Lung (tissue), 12 donors: ENCODE data around the gene SGPP1. TPM values are rescaled to one million over a fixed set of nuclear protein-coding genes. Genes with fewer than 3 reads are reported as not detected.
A peak's percentile ranks its signal among the peaks of the same experiment; 100 is the strongest.

Experiments
- ATAC-seq: fragments of 200-7000 bp; cut with Tn5 transposase; one replicate; pipeline ENCODE4 v1.9.1; 2020; ENCODE audit warnings: moderate number of reproducible peaks; ENCODE audit not compliant: insufficient read depth, low FRiP score
- DNase-seq, 3 donors: peaks; one replicate each; pipeline ENCODE4 v3.0.0-alpha.2; 2013 to 2017
- H3K27ac ChIP-seq, 2 donors: one replicate each; pipeline ENCODE4 v1.5.1; 2013; ENCODE audit warnings: mild to moderate bottlenecking in 2 of 2, moderate library complexity in 2 of 2, control low read depth in 1 of 2, inconsistent platforms in 1 of 2, low read depth in 1 of 2, low read length in 1 of 2
- H3K27me3 ChIP-seq, 3 donors: one replicate each; pipeline ENCODE4 v1.5.1; 2013; ENCODE audit warnings: low read length in 2 of 3; ENCODE audit not compliant: control insufficient read depth in 3 of 3, insufficient read depth in 3 of 3
- H3K36me3 ChIP-seq, 4 donors: one replicate each; pipeline ENCODE4 v1.5.1; 2013; ENCODE audit warnings: low read length in 4 of 4, mild to moderate bottlenecking in 1 of 4, moderate library complexity in 1 of 4; ENCODE audit not compliant: control insufficient read depth in 4 of 4, insufficient read depth in 4 of 4
- H3K4me1 ChIP-seq, 5 donors: one replicate each; pipeline ENCODE4 v1.5.1; 2013; ENCODE audit warnings: low read length in 5 of 5, mild to moderate bottlenecking in 2 of 5, moderate library complexity in 1 of 5; ENCODE audit not compliant: control insufficient read depth in 5 of 5, insufficient read depth in 5 of 5
- H3K4me3 ChIP-seq: one replicate; pipeline ENCODE4 v1.5.1; 2013; ENCODE audit warnings: mild to moderate bottlenecking, control low read depth, moderate library complexity
- H3K9ac ChIP-seq, 2 donors: one replicate each; pipeline ENCODE4 v1.5.1; 2013; ENCODE audit warnings: low read length in 2 of 2, control low read depth in 1 of 2; ENCODE audit not compliant: insufficient read depth in 1 of 2
- H3K9me3 ChIP-seq, 4 donors: one replicate each; pipeline ENCODE4 v1.5.1; 2013; ENCODE audit warnings: low read length in 3 of 4, mild to moderate bottlenecking in 1 of 4, moderate library complexity in 1 of 4; ENCODE audit not compliant: control insufficient read depth in 4 of 4, insufficient read depth in 3 of 4
- CTCF ChIP-seq: IDR thresholded peaks from 2 replicates; pipeline ENCODE4 v1.5.1; 2012; ENCODE audit warnings: mild to moderate bottlenecking; ENCODE audit errors: control extremely low read depth, extremely low read depth
- WGBS, 2 donors: extraction: QIAGEN DNeasy Blood & Tissue Kit; methylation state at CpG; one replicate each; pipeline ENCODE4 v1.1.7; 2013; 5-methylcytosine and 5-hydroxymethylcytosine counted together
- polyA plus RNA-seq, 2 donors: library from polyadenylated mRNA; stranded (reverse); fragments of 200-250 nt; gene quantifications; one replicate each; pipeline ENCODE4 v1.2.1, GENCODE V29; 2013
- total RNA-seq, 2 donors: library from RNA; depleted of rRNA in 1 of 2; stranded (reverse); fragments of >200 nt in 1 of 2; gene quantifications; one replicate each; pipeline ENCODE4 v1.2.1, GENCODE V29; 2014 to 2021
- donor health status: control.
- donor health status: control.
- donor health status: Bipolar disorder and iron deficiency.
- donor health status: healthy.
- donor health status: DM: yes; HTN: yes; CAD: no.

The SGPP1 gene
- total and polyA plus RNA-seq, 4 donors = 7.5 to 19.5 (median 13.1) TPM

- no peaks in the 10 kb centered on the region for H3K9me3 ChIP-seq
- H3K27me3 ChIP-seq = no peaks in the 10 kb centered on the region
- 1% methylated on average over 42 to 45 of the region's 45 CpGs for WGBS, 2 donors
- H3K36me3 ChIP-seq = no peaks in the 10 kb centered on the region
- peaks cover 0 to 21% (median 2%) of the 10 kb centered on the region in 5 donors for H3K4me1 ChIP-seq
- no peak for TF ChIP-seq CTCF
- H3K27ac ChIP-seq = peak overlapping the region; percentile 81 to 93
- peak overlapping the region; percentile 81 to 92 for H3K9ac ChIP-seq
- ATAC-seq (peak; percentile 80), DNase-seq (peak; percentile 65 to 75 (median 70))
- peak overlapping the region; percentile 87 for H3K4me3 ChIP-seq
These were observed 582 bp downstream of the SGPP1 start for GRCh38 chr14:63727231-63727735.

- ATAC-seq (no peak), DNase-seq (peak in 2 of 3 donors; percentile 11 to 44)
- peaks cover 0 to 21% (median 2%) of the 10 kb centered on the region in 5 donors for H3K4me1 ChIP-seq
- 6 to 8% methylated on average over 5 of the region's 5 CpGs for WGBS, 2 donors
- no peaks in the 10 kb centered on the region for H3K9me3 ChIP-seq
- TF ChIP-seq CTCF = no peak
- no peaks in the 10 kb centered on the region for H3K36me3 ChIP-seq
- no peak overlapping the region for H3K27ac ChIP-seq
- no peaks in the 10 kb centered on the region for H3K27me3 ChIP-seq
- H3K9ac ChIP-seq = peak overlapping the region; percentile 81 to 92
- no peak overlapping the region for H3K4me3 ChIP-seq
These were observed 1.4 kb downstream of the SGPP1 start for GRCh38 chr14:63726499-63726898.

- Histone ChIP-seq H3K27me3 (no peaks in the 10 kb centered on the region), H3K4me1 (peaks cover 0 to 21% (median 2%) of the 10 kb centered on the region in 5 donors), H3K9ac (peak overlapping the region; percentile 81 to 92), H3K4me3 (no peak overlapping the region), H3K36me3 (peaks cover 0 to 2% (median 0%) of the 10 kb centered on the region in 4 donors), H3K9me3 (no peaks in the 10 kb centered on the region), H3K27ac (no peak overlapping the region)
- DNase-seq (peak in 2 of 3 donors; percentile 33 to 55), ATAC-seq (no peak)
- WGBS, 2 donors = 71 to 75% methylated on average over 8 of the region's 8 CpGs
- no peak for TF ChIP-seq CTCF
These were observed 1.9 kb downstream of the SGPP1 start for GRCh38 chr14:63725786-63726460.
